Neural cell (in vitro differentiated cells): ENCODE data around the gene RHPN2. TPM values are rescaled to one million over a fixed set of nuclear protein-coding genes. Genes with fewer than 3 reads are reported as not detected.

Experiments
- H2AFZ ChIP-seq: fragments of 200-600, 300-800 bp; sonication (generic), shearing (Covaris generic); 2 replicates; pipeline ENCODE4 v1.6.0; 2014; ENCODE audit warnings: low read depth, mild to moderate bottlenecking, antibody characterized with exemption, low read length, moderate library complexity
- H3F3A ChIP-seq: fragments of 200-600 bp; shearing (Covaris generic); 2 replicates; pipeline ENCODE4 v1.6.1; 2016; ENCODE audit warnings: mild to moderate bottlenecking, moderate library complexity, mixed read lengths, antibody characterized with exemption, low read length; ENCODE audit not compliant: insufficient read depth, poor library complexity, severe bottlenecking
- H3K27ac ChIP-seq: fragments of 200-600, 300-800 bp; sonication (generic), shearing (Covaris generic); 2 replicates; pipeline ENCODE4 v1.5.1; 2014; ENCODE audit warnings: mild to moderate bottlenecking, low read length, moderate library complexity
- H3K27me3 ChIP-seq: fragments of 300-800, 200-600 bp; sonication (generic), shearing (Covaris generic); 2 replicates; pipeline ENCODE4 v1.6.0; 2014; ENCODE audit warnings: mild to moderate bottlenecking, low read depth, low read length, moderate library complexity; ENCODE audit not compliant: insufficient read depth
- H3K36me3 ChIP-seq: fragments of 300-800, 200-600 bp; sonication (generic), shearing (Covaris generic); 2 replicates; pipeline ENCODE4 v1.5.1; 2014; ENCODE audit warnings: mild to moderate bottlenecking, antibody characterized with exemption, low read length, moderate library complexity; ENCODE audit not compliant: insufficient read depth
- H3K4me2 ChIP-seq: fragments of 300-800, 200-600 bp; sonication (generic), shearing (Covaris generic); 2 replicates; pipeline ENCODE4 v1.6.0; 2014; ENCODE audit warnings: mild to moderate bottlenecking, low read length
- H3K4me3 ChIP-seq: fragments of 300-800, 200-600 bp; sonication (generic), shearing (Covaris generic); 2 replicates; pipeline ENCODE4 v1.5.1; 2014; ENCODE audit warnings: mild to moderate bottlenecking, low read length, moderate library complexity
- H3K79me2 ChIP-seq: fragments of 200-600 bp; shearing (Covaris generic); replicated peaks from 2 replicates; pipeline ENCODE4 v1.6.0; 2014; ENCODE audit warnings: mild to moderate bottlenecking, low read length, moderate library complexity; ENCODE audit not compliant: insufficient read depth
- H3K9ac ChIP-seq: fragments of 300-800, 200-600 bp; sonication (generic), shearing (Covaris generic); 2 replicates; pipeline ENCODE4 v1.6.1; 2016; ENCODE audit warnings: mild to moderate bottlenecking, low read length, mixed read lengths
- H3K9me2 ChIP-seq: fragments of 200-600 bp; shearing (Covaris generic); 2 replicates; pipeline ENCODE4 v1.6.1; 2016; ENCODE audit warnings: mild to moderate bottlenecking, low read length, mixed read lengths; ENCODE audit not compliant: insufficient read depth
- H3K9me3 ChIP-seq: fragments of 200-600, 300-800 bp; sonication (generic), shearing (Covaris generic); 2 replicates; pipeline ENCODE4 v1.6.1; 2016; ENCODE audit warnings: mild to moderate bottlenecking, mixed run types, low read length, moderate library complexity, mixed read lengths
- H4K20me1 ChIP-seq: fragments of 200-600 bp; shearing (Covaris generic); 2 replicates; pipeline ENCODE4 v1.6.1; 2016; ENCODE audit warnings: mild to moderate bottlenecking, mixed run types; ENCODE audit not compliant: insufficient read depth
- CTCF ChIP-seq: fragments of 450-650 bp; IDR thresholded peaks from 2 replicates; pipeline ENCODE4 v1.5.1; 2014; ENCODE audit warnings: antibody characterized with exemption, mild to moderate bottlenecking, moderate library complexity; ENCODE audit not compliant: poor library complexity, severe bottlenecking
- EP300 ChIP-seq: fragments of 450-650 bp; conservative IDR thresholded peaks from 2 replicates; pipeline ENCODE4 v1.6.1; 2014; ENCODE audit warnings: antibody characterized with exemption, mild to moderate bottlenecking, moderate library complexity; ENCODE audit not compliant: poor library complexity, severe bottlenecking
- EZH2 ChIP-seq: fragments of 200-600, 300-800 bp; shearing (Covaris generic), sonication (generic); IDR thresholded peaks from 2 replicates; pipeline ENCODE4 v1.6.1; 2014; ENCODE audit warnings: antibody characterized with exemption, low read length, borderline replicate concordance, mild to moderate bottlenecking; ENCODE audit not compliant: insufficient read depth, poor library complexity, severe bottlenecking
- MXI1 ChIP-seq: fragments of 450-650 bp; conservative IDR thresholded peaks from 2 replicates; pipeline ENCODE4 v1.6.1; 2014; ENCODE audit warnings: antibody characterized with exemption, mild to moderate bottlenecking; ENCODE audit not compliant: poor library complexity, severe bottlenecking
- POLR2AphosphoS5 ChIP-seq: IDR thresholded peaks from 2 replicates; pipeline ENCODE4 v1.6.1; 2012
- RAD21 ChIP-seq: fragments of 450-650 bp; conservative IDR thresholded peaks from 2 replicates; pipeline ENCODE4 v1.6.1; 2014; ENCODE audit warnings: antibody characterized with exemption, mild to moderate bottlenecking, moderate library complexity
- REST ChIP-seq: IDR thresholded peaks from 2 replicates; pipeline ENCODE4 v1.6.1; 2012; ENCODE audit warnings: borderline replicate concordance
- SMC3 ChIP-seq: fragments of 450-650 bp; conservative IDR thresholded peaks from 2 replicates; pipeline ENCODE4 v1.6.1; 2014; ENCODE audit warnings: antibody characterized with exemption, mild to moderate bottlenecking, moderate library complexity; ENCODE audit not compliant: poor library complexity
- TAF1 ChIP-seq: IDR thresholded peaks from 2 replicates; pipeline ENCODE4 v1.6.1; 2012; ENCODE audit warnings: low read depth
- polyA plus RNA-seq: library from polyadenylated mRNA; depleted of rRNA; stranded (reverse); fragments of >200 nt; gene quantifications from 2 replicates; pipeline ENCODE4 v1.2.3, GENCODE V29; 2014

The RHPN2 gene
- polyA plus RNA-seq, 1 donor from 2014 or later: 1.5 TPM

- Histone ChIP-seq H3K79me2 (no peaks in the 10 kb centered on the region), H3K4me3 (no peak overlapping the region), H3K9me2 (no peaks in the 10 kb centered on the region), H3K27me3 (no peaks in the 10 kb centered on the region), H3K4me2 (no peak overlapping the region), H3F3A (no peaks in the 10 kb centered on the region), H4K20me1 (no peaks in the 10 kb centered on the region), H3K9me3 (no peaks in the 10 kb centered on the region), H2AFZ (no peak overlapping the region), H3K27ac (no peak overlapping the region), H3K9ac (no peak overlapping the region), H3K36me3 (no peaks in the 10 kb centered on the region)
- no peak for TF ChIP-seq MXI1
- TF ChIP-seq POLR2AphosphoS5: no peak
- TF ChIP-seq RAD21: no peak
- no peak for TF ChIP-seq REST
Observed at GRCh38 chr19:32977280-32977679, 87.4 kb downstream of the RHPN2 start.

- no peak overlapping the region for H3K4me3 ChIP-seq
- no peaks in the 10 kb centered on the region for H4K20me1 ChIP-seq
- no peaks in the 10 kb centered on the region for H3K36me3 ChIP-seq
- no peaks in the 10 kb centered on the region for H3K9me2 ChIP-seq
- H3K27ac ChIP-seq: no peak overlapping the region
- H3K9ac ChIP-seq: no peak overlapping the region
- H3K4me2 ChIP-seq: no peak overlapping the region
- H3K79me2 ChIP-seq: peaks cover 4% of the 10 kb centered on the region
- no peaks in the 10 kb centered on the region for H3K27me3 ChIP-seq
- no peak overlapping the region for H2AFZ ChIP-seq
- H3F3A ChIP-seq: no peaks in the 10 kb centered on the region
- TF ChIP-seq CTCF (peak; percentile 52), EP300 (no peak), POLR2AphosphoS5 (no peak), TAF1 (no peak), MXI1 (no peak), REST (no peak), SMC3 (peak; percentile 40), EZH2 (no peak), RAD21 (peak; percentile 45)
- H3K9me3 ChIP-seq: no peaks in the 10 kb centered on the region
Observed at GRCh38 chr19:32976223-32976805, 88.4 kb downstream of the RHPN2 start.
